ENCODE measurements around the gene ANKRD40CL. TPM values are rescaled to one million over a fixed set of nuclear protein-coding genes. Genes with fewer than 3 reads are reported as not detected.

The ANKRD40CL gene
- polyA plus RNA-seq, 3 donors: 0.33 TPM; not detected in 2

DNA sequence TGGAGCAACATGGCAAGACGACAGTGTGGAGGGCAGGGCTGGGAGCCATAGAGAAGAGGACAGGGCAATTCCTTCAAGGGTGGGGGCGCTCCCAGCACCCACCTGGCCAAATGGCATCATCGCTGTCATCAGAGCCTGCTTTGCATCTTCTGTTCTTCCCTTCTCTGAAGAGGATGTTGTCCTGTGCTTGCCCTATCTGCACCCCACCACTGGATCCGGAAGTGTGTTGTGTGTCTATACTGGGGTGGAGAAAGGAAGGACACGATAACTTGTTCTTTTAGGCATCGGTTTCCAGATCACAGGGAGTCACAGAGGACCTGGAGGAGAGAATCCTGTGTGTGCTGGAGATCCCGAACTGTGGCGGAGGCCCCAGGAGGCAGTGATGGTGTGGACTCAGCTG is 25.7 kb upstream of the ANKRD40CL start:
- H3K27ac ChIP-seq (ENCODE audit: low read depth, low read length): no peak overlapping the region
- 89 to 96% (median 90%) methylated on average over 8 of the region's 8 CpGs for WGBS, 3 donors

- WGBS, 3 donors: 88 to 94% (median 91%) methylated on average over 7 of the region's 7 CpGs
- no peak overlapping the region for H3K27ac ChIP-seq (ENCODE audit: low read depth, low read length)
Observed at GRCh38 chr17:50792132-50792531, 24.8 kb upstream of the ANKRD40CL start.

DNA sequence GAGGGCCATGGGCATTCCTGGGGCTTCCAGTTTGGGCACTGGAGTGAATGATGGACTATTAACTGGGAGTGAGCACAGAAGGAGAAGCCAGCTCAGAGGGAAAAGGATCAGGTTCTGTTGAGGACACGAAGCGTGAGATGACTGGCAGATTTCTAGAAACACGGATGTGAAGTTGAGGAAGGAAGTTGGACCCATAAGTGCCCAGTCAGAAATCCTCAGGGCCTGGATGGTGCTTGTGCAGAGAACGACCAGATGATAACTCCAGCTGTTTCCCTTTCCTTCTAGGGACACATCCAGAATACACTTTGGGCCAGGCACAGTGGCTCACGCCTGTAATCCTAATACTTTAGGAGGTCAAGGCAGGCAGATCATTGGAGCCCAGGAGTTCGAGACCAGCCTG is 23.3 kb upstream of the ANKRD40CL start:
- H3K27ac ChIP-seq (ENCODE audit: low read depth, low read length): no peak overlapping the region
- WGBS, 3 donors: 41 to 77% (median 44%) methylated on average over 6 of the region's 6 CpGs

GRCh38 chr17:50787106-50787505 is 19.8 kb upstream of the ANKRD40CL start:
- no peak overlapping the region for H3K27ac ChIP-seq (ENCODE audit: low read depth, low read length)
- WGBS, 3 donors: 88 to 91% (median 90%) methylated on average over 7 of the region's 7 CpGs

DNA sequence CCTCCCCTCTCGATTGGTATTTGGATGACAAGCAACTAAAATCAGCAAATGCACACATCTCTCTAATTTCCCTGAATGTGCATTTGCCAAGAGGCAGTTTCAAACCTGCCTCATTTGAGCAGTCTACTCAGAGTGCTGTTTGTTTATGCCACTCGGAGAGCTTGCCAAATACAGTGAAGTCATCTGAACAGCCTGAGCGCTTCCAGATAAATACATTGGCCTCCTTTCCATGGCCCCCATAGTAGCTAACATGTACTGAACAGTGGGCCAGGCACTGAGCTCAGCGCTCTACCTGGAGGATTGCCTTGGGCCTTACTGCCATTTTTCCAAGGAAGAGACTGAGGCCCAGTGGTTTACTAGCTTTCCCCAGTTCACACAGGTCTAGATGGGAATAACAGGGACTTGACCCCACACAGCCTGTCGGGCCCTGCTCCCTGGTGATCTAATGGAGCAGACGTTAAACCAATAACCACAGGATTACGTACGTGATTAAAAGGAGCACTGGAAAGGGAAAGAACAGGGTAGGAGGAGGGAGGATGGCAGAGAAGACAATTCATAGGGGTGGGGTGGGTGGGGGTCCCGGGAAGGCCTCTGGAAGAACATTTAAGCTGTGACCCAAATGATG is 18.7 kb upstream of the ANKRD40CL start:
- 61 to 65% (median 64%) methylated on average over 9 of the region's 9 CpGs for WGBS, 3 donors
- H3K27ac ChIP-seq (ENCODE audit: low read depth, low read length): no peak overlapping the region

DNA sequence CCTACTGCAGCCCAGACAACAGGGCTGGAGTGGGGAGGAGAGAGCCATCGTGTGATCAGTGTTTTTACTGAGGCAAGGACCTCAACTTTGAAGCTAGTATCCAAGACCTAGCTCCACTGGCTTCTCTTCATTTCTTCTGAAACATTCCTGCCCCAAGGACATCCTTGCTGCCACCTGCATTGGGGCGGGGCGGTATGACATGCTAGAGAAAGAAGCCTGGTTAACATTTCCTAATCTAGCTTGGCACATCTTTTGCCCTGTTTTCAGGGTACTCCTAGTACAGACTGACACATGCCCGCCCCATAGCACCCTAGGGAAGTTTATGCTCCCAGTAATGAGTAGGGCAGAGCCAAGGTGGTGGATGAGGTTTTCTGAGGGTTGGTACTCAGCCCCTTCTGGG is 17.8 kb upstream of the ANKRD40CL start:
- no peak overlapping the region for H3K27ac ChIP-seq (ENCODE audit: low read depth, low read length)
- WGBS, 3 donors: 64 to 86% (median 75%) methylated on average over 4 of the region's 4 CpGs

- whole genome bisulfite sequencing, 3 donors: 85 to 94% (median 91%) methylated on average over 2 of the region's 2 CpGs
- H3K27ac ChIP-seq (ENCODE audit: low read depth, low read length): no peak overlapping the region
Observed at GRCh38 chr17:50783905-50784304, 16.6 kb upstream of the ANKRD40CL start.

DNA sequence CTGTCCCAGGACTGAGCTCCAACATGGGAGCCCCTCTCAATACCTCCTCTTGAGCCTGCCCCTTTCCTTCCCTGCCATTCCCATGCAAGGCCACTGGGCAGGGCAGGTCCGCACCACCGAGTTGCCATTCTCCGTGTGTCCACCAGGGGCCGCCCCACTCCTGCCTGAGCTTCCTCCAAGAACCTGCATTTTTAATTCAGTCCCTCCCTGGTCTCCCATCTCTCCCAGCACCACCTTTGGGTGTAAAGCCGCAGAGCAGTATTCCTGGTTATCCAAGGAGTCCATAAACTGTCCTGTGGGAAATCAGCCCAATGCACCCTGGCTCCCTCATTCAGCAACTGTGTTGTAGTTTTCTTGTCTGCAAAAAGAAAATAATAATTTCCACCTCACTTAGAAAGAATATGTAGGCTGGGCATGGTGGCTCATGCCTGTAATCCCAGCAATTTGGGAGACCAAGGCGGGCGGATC is 15.9 kb upstream of the ANKRD40CL start:
- WGBS, 3 donors: 17 to 24% (median 23%) methylated on average over 7 of the region's 7 CpGs
- no peak overlapping the region for H3K27ac ChIP-seq (ENCODE audit: low read depth, low read length)

- H3K27ac ChIP-seq (ENCODE audit: low read depth, low read length): no peak overlapping the region
- 20 to 54% (median 41%) methylated on average over 38 of the region's 38 CpGs for WGBS, 3 donors
Observed at GRCh38 chr17:50781167-50781566, 13.8 kb upstream of the ANKRD40CL start.

- no peak overlapping the region for H3K27ac ChIP-seq (ENCODE audit: low read depth, low read length)
- WGBS, 3 donors: 87 to 94% (median 92%) methylated on average over 9 of the region's 9 CpGs
Observed at GRCh38 chr17:50779747-50780353, 12.5 kb upstream of the ANKRD40CL start.

- WGBS, 3 donors: 77 to 91% (median 91%) methylated on average over 4 of the region's 4 CpGs
- H3K27ac ChIP-seq (ENCODE audit: low read depth, low read length): no peak overlapping the region
Observed at GRCh38 chr17:50778988-50779387, 11.7 kb upstream of the ANKRD40CL start.

- WGBS, 3 donors: 87 to 92% (median 88%) methylated on average over 8 of the region's 8 CpGs
- no peak overlapping the region for H3K27ac ChIP-seq (ENCODE audit: low read depth, low read length)
Observed at GRCh38 chr17:50778471-50778870, 11.2 kb upstream of the ANKRD40CL start.

DNA sequence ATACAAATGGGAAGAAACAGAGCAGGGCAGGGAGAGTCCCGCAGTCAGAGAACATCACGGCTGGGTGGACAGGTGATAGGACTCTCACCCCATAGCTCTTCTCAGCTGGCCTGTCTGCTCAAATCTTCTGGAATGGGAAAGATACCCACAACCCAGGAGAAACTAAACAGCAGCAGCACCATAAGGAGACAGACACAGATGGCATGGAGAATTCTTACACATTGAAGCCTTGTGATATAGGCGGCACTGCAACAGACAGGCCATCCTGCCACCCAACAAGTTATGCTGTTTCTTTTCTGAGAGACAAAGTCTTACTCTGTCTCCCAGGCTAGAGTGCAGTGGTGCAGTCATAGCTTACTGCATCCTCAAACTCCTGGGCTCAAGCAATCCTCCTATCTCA is 8.6 kb upstream of the ANKRD40CL start:
- WGBS, 3 donors: 80 to 100% (median 95%) methylated on average over 3 of the region's 3 CpGs
- no peak overlapping the region for H3K27ac ChIP-seq (ENCODE audit: low read depth, low read length)

DNA sequence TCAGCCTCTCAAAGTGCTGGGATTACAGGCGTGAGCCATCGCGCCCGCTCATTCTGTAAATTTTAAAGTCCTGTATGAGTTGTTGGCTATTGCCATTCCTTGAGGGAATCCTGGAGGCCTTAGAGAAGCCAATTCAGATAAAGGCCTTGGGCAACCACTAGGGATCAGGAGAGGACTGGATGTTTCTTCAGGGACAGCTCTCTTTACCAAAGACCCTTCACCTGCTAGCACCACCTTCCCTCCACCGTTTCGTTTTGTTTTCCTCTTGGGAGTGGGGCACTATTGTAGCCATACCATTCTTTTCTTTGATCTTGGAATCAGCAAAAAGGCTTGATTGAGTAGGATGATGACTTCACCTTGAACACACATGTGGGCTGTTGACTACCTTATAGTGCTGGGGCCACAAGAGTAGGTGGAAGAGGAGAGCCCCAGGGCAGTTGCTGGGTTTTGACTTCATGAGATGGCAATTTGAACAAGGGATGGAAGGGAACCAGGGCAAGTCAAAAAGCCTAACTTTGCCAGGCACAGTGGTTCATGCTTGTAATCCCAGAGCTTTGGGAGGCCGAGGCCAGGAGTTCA is 7.0 kb upstream of the ANKRD40CL start:
- WGBS, 3 donors: 82 to 88% (median 87%) methylated on average over 7 of the region's 7 CpGs
- H3K27ac ChIP-seq (ENCODE audit: low read depth, low read length): no peak overlapping the region

GRCh38 chr17:50771991-50772785 is 4.9 kb upstream of the ANKRD40CL start:
- H3K27ac ChIP-seq (ENCODE audit: low read depth, low read length): no peak overlapping the region
- 63 to 77% (median 77%) methylated on average over 15 of the region's 15 CpGs for WGBS, 3 donors

GRCh38 chr17:50770346-50770745 is 3.0 kb upstream of the ANKRD40CL start:
- WGBS, 3 donors: 82 to 98% (median 95%) methylated on average over 2 of the region's 2 CpGs
- no peak overlapping the region for H3K27ac ChIP-seq (ENCODE audit: low read depth, low read length)

- 51 to 93% (median 93%) methylated on average over 8 of the region's 8 CpGs for WGBS, 3 donors
- no peak overlapping the region for H3K27ac ChIP-seq (ENCODE audit: low read depth, low read length)
Observed at GRCh38 chr17:50769884-50770283, 2.6 kb upstream of the ANKRD40CL start.

DNA sequence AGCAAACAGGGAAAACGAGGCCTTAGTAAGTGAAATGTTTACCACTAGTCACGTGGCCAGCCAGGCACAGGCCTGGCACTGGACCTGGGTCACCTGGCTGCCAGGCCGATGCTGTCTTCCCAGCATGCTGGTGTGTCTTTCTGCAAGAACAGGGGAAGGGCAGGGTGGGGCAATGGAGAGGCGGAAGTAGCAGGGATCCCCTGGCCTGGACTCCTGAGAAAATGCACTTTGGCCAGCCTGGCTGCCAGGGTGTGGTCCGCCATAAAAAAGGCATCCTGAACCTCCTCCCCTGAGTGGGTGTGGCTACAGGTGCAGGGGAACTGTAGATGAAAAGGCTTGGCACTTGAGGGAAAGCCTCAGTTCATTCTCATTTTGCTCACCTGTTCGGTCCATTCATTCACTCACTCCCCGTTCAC is 1.0 kb upstream of the ANKRD40CL start:
- WGBS, 3 donors: 33 to 81% (median 68%) methylated on average over 7 of the region's 7 CpGs
- no peak overlapping the region for H3K27ac ChIP-seq (ENCODE audit: low read depth, low read length)

DNA sequence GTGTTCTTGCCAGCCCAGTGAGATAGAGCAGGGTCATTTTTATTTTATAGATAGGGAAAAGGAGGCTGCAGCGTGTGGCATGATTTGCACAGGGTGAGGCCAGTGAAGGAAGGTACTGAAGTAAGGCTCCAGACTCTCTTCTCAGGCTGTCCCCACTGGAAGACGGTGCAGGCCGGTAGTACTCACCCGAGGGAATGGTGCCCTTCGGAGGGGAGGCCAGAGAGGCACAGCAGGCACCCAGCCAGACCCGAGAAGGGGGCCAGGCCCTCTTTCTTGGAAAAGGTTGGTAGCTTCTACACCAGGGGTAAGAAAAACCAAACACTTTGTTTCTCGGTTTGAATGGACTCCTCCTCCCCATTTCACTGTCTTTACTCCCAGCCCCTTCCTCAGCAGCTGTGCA is 288 bp downstream of the ANKRD40CL start:
- WGBS, 3 donors: 80 to 85% (median 84%) methylated on average over 7 of the region's 7 CpGs

More for the DNA sequence above, 288 bp downstream of the ANKRD40CL start:
- H3K27ac ChIP-seq (ENCODE audit: low read depth, low read length): no peak overlapping the region

All from adipose tissue (tissue), 3 donors.